Keratinocyte (primary cell): ENCODE results near the gene KIF5A. TPM values are rescaled to one million over a fixed set of nuclear protein-coding genes. Genes with fewer than 3 reads are reported as not detected.

Source experiments
- DNase-seq: peaks from one replicate; pipeline ENCODE4 v3.0.0-alpha.2; 2011; ENCODE audit warnings: low read depth, missing footprints, low spot score
- FAIRE-seq: peaks from 2 replicates; lab custom pipeline; 2011; peaks lifted over from hg19 to GRCh38; lab: Jason Lieb, UNC
- H2AFZ ChIP-seq: 2 replicates; pipeline ENCODE4 v1.6.0; 2012; ENCODE audit warnings: low read length, control low read depth, inconsistent platforms; ENCODE audit not compliant: control insufficient read depth
- H3K27ac ChIP-seq: 2 replicates; pipeline ENCODE4 v1.5.1; 2011; ENCODE audit warnings: low read length; ENCODE audit not compliant: control insufficient read depth, insufficient read depth
- H3K27me3 ChIP-seq: 3 replicates; pipeline ENCODE4 v1.6.0; 2011; ENCODE audit warnings: low read length; ENCODE audit not compliant: control insufficient read depth, insufficient read depth; ENCODE audit errors: extremely low read depth
- H3K36me3 ChIP-seq, 2 experiments: 2 replicates in 1 of 2; 3 replicates in 1 of 2; pipeline ENCODE4 v1.5.1; 2011; ENCODE audit warnings: low read length in 2 of 2, mild to moderate bottlenecking in 1 of 2; ENCODE audit not compliant: control insufficient read depth in 2 of 2, insufficient read depth in 2 of 2; ENCODE audit errors: extremely low read depth in 1 of 2
- H3K4me1 ChIP-seq: 3 replicates; pipeline ENCODE4 v1.5.1; 2011; ENCODE audit warnings: low read length; ENCODE audit not compliant: control insufficient read depth, insufficient read depth; ENCODE audit errors: extremely low read depth
- H3K4me2 ChIP-seq: 3 replicates; pipeline ENCODE4 v1.6.0; 2011; ENCODE audit warnings: low read depth, low read length; ENCODE audit not compliant: control insufficient read depth, insufficient read depth; ENCODE audit errors: extremely low read depth
- H3K4me3 ChIP-seq, 3 experiments: fragments of 200-600 bp in 1 of 3; sonication (generic) in 1 of 3; 2 replicates in 2 of 3; 3 replicates in 1 of 3; pipeline ENCODE4 v1.5.1; 2011 to 2016; ENCODE audit warnings: low read length in 3 of 3, mild to moderate bottlenecking in 3 of 3, control low read depth in 2 of 3, inconsistent platforms in 1 of 3, low read depth in 1 of 3, mixed read lengths in 1 of 3, mixed run types in 1 of 3, moderate library complexity in 1 of 3; ENCODE audit not compliant: control insufficient read depth in 2 of 3, insufficient read depth in 2 of 3; ENCODE audit errors: extremely low read depth in 1 of 3
- H3K79me2 ChIP-seq: 2 replicates; pipeline ENCODE4 v1.6.0; 2012; ENCODE audit warnings: low read length; ENCODE audit not compliant: control insufficient read depth, insufficient read depth
- H3K9ac ChIP-seq: 3 replicates; pipeline ENCODE4 v1.6.0; 2011; ENCODE audit warnings: low read length; ENCODE audit not compliant: control insufficient read depth, insufficient read depth; ENCODE audit errors: extremely low read depth
- H3K9me1 ChIP-seq: 3 replicates; pipeline ENCODE4 v1.6.0; 2011; ENCODE audit warnings: low read length; ENCODE audit not compliant: control insufficient read depth, insufficient read depth; ENCODE audit errors: extremely low read depth
- H3K9me3 ChIP-seq: 2 replicates; pipeline ENCODE4 v1.5.1; 2012; ENCODE audit warnings: low read depth, low read length; ENCODE audit not compliant: control insufficient read depth
- H4K20me1 ChIP-seq: 3 replicates; pipeline ENCODE4 v1.6.0; 2011; ENCODE audit warnings: low read length; ENCODE audit not compliant: control insufficient read depth, insufficient read depth; ENCODE audit errors: extremely low read depth
- CTCF ChIP-seq, 3 experiments: IDR thresholded peaks in 1 of 3; conservative IDR thresholded peaks in 1 of 3; optimal IDR thresholded peaks in 1 of 3; 2 replicates in 2 of 3; 3 replicates in 1 of 3; pipeline versions ENCODE3 to v1.5.1; 2011; ENCODE audit warnings: low read length in 3 of 3, mild to moderate bottlenecking in 3 of 3, moderate library complexity in 2 of 3, control low read depth in 1 of 3, inconsistent platforms in 1 of 3; ENCODE audit not compliant: insufficient read depth in 2 of 3; ENCODE audit errors: extremely low read depth in 1 of 3
- EZH2 ChIP-seq: IDR thresholded peaks from one replicate; pipeline ENCODE4 v1.6.1; 2012; ENCODE audit warnings: inconsistent platforms, mild to moderate bottlenecking, low read length, moderate library complexity
- dilution Hi-C: fragments of 300-500 bp; cut with MboI; formaldehyde crosslinking; loops from one replicate; pipeline ENCODE4 v1.7.0; 2020; ENCODE audit warnings: low sequenced_read_pairs; ENCODE audit not compliant: extremely low pct_ligation_motif_present
- polyA plus RNA-seq, 5 experiments: library from polyadenylated mRNA; depleted of rRNA in 3 of 5; stranded (reverse) in 3 of 5; stranded (forward) in 1 of 5; unstranded in 1 of 5; fragments of >200 nt; gene quantifications; 1 replicate in 1 of 5; 2 replicates in 3 of 5; 3 replicates in 1 of 5; pipeline versions ENCODE4 v1.2.1 to v1.2.3, GENCODE V29; 2011 to 2012; ENCODE audit warnings: missing spikeins in 2 of 5, low read depth in 1 of 5, low replicate concordance in 1 of 5
- small RNA-seq, 3 experiments: library from RNA; depleted of rRNA; stranded (forward); fragments of <200 nt; gene quantifications; one replicate each; pipeline ENCODE3, GENCODE V24; 2012; ENCODE audit warnings: low read depth in 3 of 3, low replicate concordance in 1 of 3; ENCODE audit not compliant: insufficient read length in 3 of 3

Gene KIF5A
- polyA plus RNA-seq, 1 donor (not counting 4 experiments of a cell fraction or from before 2014, with no cell fraction given): 0.05 TPM

DNA sequence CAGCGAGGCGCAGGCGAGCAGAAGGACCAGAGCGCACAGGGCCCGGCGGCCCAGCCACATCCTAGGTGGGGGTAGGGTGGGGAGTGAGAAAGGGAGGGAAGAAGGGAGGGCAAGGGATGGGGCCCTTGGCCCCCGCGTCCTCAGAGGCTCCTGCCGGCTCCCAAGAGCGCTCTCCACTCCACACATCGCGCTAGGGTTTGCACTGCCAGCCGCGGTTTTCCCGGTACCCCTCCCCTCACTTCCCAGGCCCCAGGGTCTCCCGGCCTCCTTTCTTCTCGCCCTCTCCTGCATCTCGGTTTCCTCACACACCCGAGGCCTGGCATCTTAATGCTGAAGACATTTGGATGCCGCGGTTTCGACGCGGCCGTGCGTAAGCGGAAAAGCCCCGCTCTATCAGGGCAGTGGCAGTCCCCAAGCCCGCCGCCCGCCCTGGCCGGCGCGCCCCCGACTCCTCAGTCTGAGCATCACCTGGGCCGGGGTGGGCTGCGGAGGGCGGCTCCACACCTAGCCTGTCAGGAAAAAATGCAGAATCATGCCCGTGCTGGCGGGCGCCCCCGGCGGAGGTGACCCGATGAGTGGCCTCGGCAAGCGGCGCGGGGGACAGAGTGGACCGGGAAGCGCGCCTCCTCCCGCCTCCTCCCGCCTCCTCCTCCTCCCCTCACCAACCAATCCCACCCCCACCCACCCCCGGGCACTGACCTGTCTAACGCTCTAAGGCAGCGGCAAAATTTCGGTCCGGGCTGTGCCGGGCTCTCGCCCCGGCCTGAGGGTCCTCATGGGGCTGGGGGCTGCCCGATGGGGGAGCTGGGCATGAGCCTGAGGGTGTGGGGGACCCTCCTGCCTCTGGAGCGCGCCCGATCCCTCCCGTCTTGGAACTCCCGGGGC is 82.5 kb downstream of the KIF5A start:
- no peak overlapping the region for H2AFZ ChIP-seq
- no peaks in the 10 kb centered on the region for H3K79me2 ChIP-seq
- peak overlapping the region; percentile 37 for H3K9ac ChIP-seq
- H3K36me3 ChIP-seq: no peaks in the 10 kb centered on the region
- FAIRE-seq (no peak), DNase-seq (no peak)
- peak overlapping the region; percentile 77 for H3K4me2 ChIP-seq
- H3K4me3 ChIP-seq: peak overlapping the region; percentile 43 to 69 (median 60)
- H3K27me3 ChIP-seq: peaks cover 63% of the 10 kb centered on the region
- dilution Hi-C loops: loop anchor here (10.0 kb wide), 1 partner anchor 58 kb away; no protein-coding TSS in a partner anchor
- H3K27ac ChIP-seq: no peak overlapping the region
- TF ChIP-seq EZH2 (peak; percentile 75), CTCF (optimal IDR thresholded peaks at IDR 0.05 in 1 of 3, IDR thresholded peaks at IDR 0.05 in 1 of 3, conservative IDR thresholded peaks at IDR 0.05 in 1 of 3; ENCODE audit: extremely low read depth in 1 of 3, insufficient read depth in 2 of 3, low read length in 3 of 3) (no peak)
- H3K4me1 ChIP-seq: peaks cover 2% of the 10 kb centered on the region
- H3K9me3 ChIP-seq: no peaks in the 10 kb centered on the region
- H4K20me1 ChIP-seq: no peaks in the 10 kb centered on the region
- no peaks in the 10 kb centered on the region for H3K9me1 ChIP-seq

- Histone ChIP-seq H3K27ac (no peak within 1 kb of the TSS), H2AFZ (peak within 1 kb of the TSS; percentile 33), H3K9me1 (no peaks in the 10 kb centered on the region), H3K9me3 (no peaks in the 10 kb centered on the region), H3K79me2 (no peaks in the 10 kb centered on the region), H3K9ac (peak within 1 kb of the TSS; percentile 37), H3K4me3 (peak within 1 kb of the TSS; percentile 43 to 69 (median 60)), H3K4me1 (peaks cover 2% of the 10 kb centered on the region), H3K36me3 (no peaks in the 10 kb centered on the region), H3K27me3 (peaks cover 54% of the 10 kb centered on the region), H3K4me2 (peak within 1 kb of the TSS; percentile 77), H4K20me1 (no peaks in the 10 kb centered on the region)
- DNase-seq: no peak
- FAIRE-seq: no peak
- dilution Hi-C loops: loop anchor here (10.0 kb wide), 1 partner anchor 58 kb away; no protein-coding TSS in a partner anchor
- TF ChIP-seq EZH2: no peak
- peak; percentile 76 to 88 (median 78) for TF ChIP-seq CTCF (optimal IDR thresholded peaks at IDR 0.05 in 1 of 3, IDR thresholded peaks at IDR 0.05 in 1 of 3, conservative IDR thresholded peaks at IDR 0.05 in 1 of 3; ENCODE audit: extremely low read depth in 1 of 3, insufficient read depth in 2 of 3, low read length in 3 of 3)
Measured at GRCh38 chr12:57632958-57633840, 83.4 kb downstream of the KIF5A start, which contains the start of gene B4GALNT1. Gene B4GALNT1, minus strand, starts transcription at chr12:57633201. Its CDS starts 1,069 bp downstream, at chr12:57632132.

Small RNA genes lying within 50 kb of the gene (small RNA-seq; reads per million reads assigned to genes)
- 0 reads per million in 3 experiments for gene MIR616

Other genes with a start within 250 kb of the KIF5A start
- gene R3HDM2, start 119.0 kb upstream of the KIF5A start, polyA plus RNA-seq: 8.1 to 13.4 TPM (median 11.1 TPM) in 3 replicates
- gene INHBC, start 115.3 kb upstream of the KIF5A start, polyA plus RNA-seq: 0.04 TPM in 1 of 3 replicates, not detected in the others
- not detected in 3 replicates for gene INHBE, start 94.7 kb upstream of the KIF5A start, polyA plus RNA-seq
- gene GLI1, start 90.3 kb upstream of the KIF5A start, polyA plus RNA-seq: 1.0 to 1.4 TPM (median 1.2 TPM) in 3 replicates
- gene ARHGAP9, start 70.2 kb upstream of the KIF5A start, polyA plus RNA-seq: 0.15 TPM in 1 of 3 replicates, not detected in the others
- gene MARS1, start 62.0 kb upstream of the KIF5A start, polyA plus RNA-seq: 92.9 to 137 TPM (median 125 TPM) in 3 replicates
- 7.8 to 25.6 TPM (median 23.6 TPM) in 3 replicates for gene DDIT3, start 29.5 kb upstream of the KIF5A start, polyA plus RNA-seq
- gene MBD6, start 27.2 kb upstream of the KIF5A start, polyA plus RNA-seq: 1.8 to 5.4 TPM (median 2.2 TPM) in 3 replicates
- 109 to 158 TPM (median 132 TPM) in 3 replicates for gene DCTN2, start 2.9 kb upstream of the KIF5A start, polyA plus RNA-seq
- 73.5 to 109 TPM (median 93.6 TPM) in 3 replicates for gene PIP4K2C, start 41.1 kb downstream of the KIF5A start, polyA plus RNA-seq
- gene DTX3, start 54.8 kb downstream of the KIF5A start, polyA plus RNA-seq: 2.6 to 5.4 TPM (median 3.5 TPM) in 3 replicates
- gene ARHGEF25, start 61.4 kb downstream of the KIF5A start, polyA plus RNA-seq: 0.12 to 0.26 TPM (median 0.26 TPM) in 3 replicates
- 0.08 to 0.37 TPM (median 0.08 TPM) in 3 replicates for gene B4GALNT1, start 83.2 kb downstream of the KIF5A start, polyA plus RNA-seq
- 82.2 to 96.9 TPM (median 95.1 TPM) in 3 replicates for gene OS9, start 144.1 kb downstream of the KIF5A start, polyA plus RNA-seq
- gene AGAP2, start 188.7 kb downstream of the KIF5A start, polyA plus RNA-seq: 0.13 to 0.18 TPM (median 0.15 TPM) in 3 replicates
- gene TSPAN31, start 195.0 kb downstream of the KIF5A start, polyA plus RNA-seq: 37.4 to 47.7 TPM (median 40.6 TPM) in 3 replicates
- gene CDK4, start 202.3 kb downstream of the KIF5A start, polyA plus RNA-seq: 146 to 176 TPM (median 153 TPM) in 3 replicates
- 10.9 to 17.0 TPM (median 12.4 TPM) in 3 replicates for gene MARCHF9, start 205.1 kb downstream of the KIF5A start, polyA plus RNA-seq
- gene CYP27B1, start 217.0 kb downstream of the KIF5A start, polyA plus RNA-seq: 19.0 to 40.5 TPM (median 33.6 TPM) in 3 replicates
- 24.3 to 25.5 TPM (median 24.5 TPM) in 3 replicates for gene METTL1, start 222.1 kb downstream of the KIF5A start, polyA plus RNA-seq
- 5.4 to 7.7 TPM (median 6.5 TPM) in 3 replicates for gene EEF1AKMT3, start 222.6 kb downstream of the KIF5A start, polyA plus RNA-seq
- 20.4 to 30.5 TPM (median 21.0 TPM) in 3 replicates for gene TSFM, start 232.7 kb downstream of the KIF5A start, polyA plus RNA-seq